ENCODE measurements around the gene KIF26B. TPM values are rescaled to one million over a fixed set of nuclear protein-coding genes. Genes with fewer than 3 reads are reported as not detected.

KIF26B gene
- 2.3 and 5.8 TPM in 2 replicates for total RNA-seq

GRCh38 chr1:245154429-245155271 is at the start of gene KIF26B:
Gene KIF26B (plus strand): TSS chr1:245154985. CDS start chr1:245155425, 440 bp downstream.

